ENCODE results near the gene SLC8B1.

DNA sequence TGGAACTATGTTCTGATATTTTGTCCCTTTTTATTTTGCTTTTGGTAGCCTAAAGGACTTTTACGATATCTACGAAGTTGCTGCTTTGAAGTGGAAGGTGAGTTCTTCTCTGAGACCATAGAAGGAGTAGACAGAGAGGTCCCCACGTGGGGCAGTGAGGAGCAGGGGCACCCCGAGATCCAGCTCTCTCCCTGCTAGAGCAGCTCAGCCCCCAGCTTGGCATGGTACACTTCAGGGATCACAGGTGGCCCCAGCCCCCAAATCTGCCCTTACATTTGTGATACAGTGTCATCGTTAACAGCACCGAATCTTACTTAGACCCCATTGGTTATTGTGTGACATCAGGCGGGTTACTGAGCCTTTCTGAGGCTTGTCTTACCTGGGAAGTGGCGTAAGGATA, 56.8 kb downstream of the SLC8B1 start:
- TF ChIP-seq EZH2 (IDR thresholded peaks at IDR 0.05; ENCODE audit: borderline replicate concordance, low read depth, low read length, poor library complexity, severe bottlenecking): no peak
- TF ChIP-seq, protein P1, sequence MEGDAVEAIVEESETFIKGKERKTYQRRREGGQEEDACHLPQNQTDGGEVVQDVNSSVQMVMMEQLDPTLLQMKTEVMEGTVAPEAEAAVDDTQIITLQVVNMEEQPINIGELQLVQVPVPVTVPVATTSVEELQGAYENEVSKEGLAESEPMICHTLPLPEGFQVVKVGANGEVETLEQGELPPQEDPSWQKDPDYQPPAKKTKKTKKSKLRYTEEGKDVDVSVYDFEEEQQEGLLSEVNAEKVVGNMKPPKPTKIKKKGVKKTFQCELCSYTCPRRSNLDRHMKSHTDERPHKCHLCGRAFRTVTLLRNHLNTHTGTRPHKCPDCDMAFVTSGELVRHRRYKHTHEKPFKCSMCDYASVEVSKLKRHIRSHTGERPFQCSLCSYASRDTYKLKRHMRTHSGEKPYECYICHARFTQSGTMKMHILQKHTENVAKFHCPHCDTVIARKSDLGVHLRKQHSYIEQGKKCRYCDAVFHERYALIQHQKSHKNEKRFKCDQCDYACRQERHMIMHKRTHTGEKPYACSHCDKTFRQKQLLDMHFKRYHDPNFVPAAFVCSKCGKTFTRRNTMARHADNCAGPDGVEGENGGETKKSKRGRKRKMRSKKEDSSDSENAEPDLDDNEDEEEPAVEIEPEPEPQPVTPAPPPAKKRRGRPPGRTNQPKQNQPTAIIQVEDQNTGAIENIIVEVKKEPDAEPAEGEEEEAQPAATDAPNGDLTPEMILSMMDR (conservative IDR thresholded peaks at IDR 0.05; ENCODE audit: low read depth, low read length): no peak
